PC-9 (cell line): Measurements from ENCODE around the gene EYS.

Experiments used
- EZH2 ChIP-seq: fragments of 200-600 bp; sonication (generic); IDR thresholded peaks from 2 replicates; pipeline ENCODE4 v1.8.0; 2017; ENCODE audit warnings: antibody characterized with exemption, low read depth
- TF ChIP-seq, protein P1 (sequence below): fragments of 200-600 bp; sonication (generic); conservative IDR thresholded peaks from 2 replicates; pipeline ENCODE4 v1.6.1; 2017; ENCODE audit warnings: mixed run types, antibody characterized with exemption, mild to moderate bottlenecking, moderate library complexity

DNA sequence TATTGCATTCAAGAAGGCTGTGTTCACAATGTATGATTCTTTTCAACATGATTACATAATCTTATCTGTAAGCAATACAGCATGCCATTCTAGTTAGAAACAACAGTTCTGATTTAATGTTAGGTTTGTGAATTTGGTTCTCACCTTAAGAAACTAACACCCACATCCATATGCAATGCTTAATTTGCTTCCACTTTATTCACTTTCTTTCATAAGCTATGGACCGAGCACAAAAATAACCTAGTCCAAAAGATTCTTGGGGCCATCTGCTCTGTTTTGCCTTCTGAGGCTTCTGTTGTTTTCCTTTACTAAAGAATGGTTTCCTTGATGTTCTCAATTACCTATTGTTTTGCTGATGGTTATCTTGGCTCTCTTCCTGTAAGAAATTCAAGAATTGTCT is 258.2 kb downstream of the EYS start:
- TF ChIP-seq, protein P1, sequence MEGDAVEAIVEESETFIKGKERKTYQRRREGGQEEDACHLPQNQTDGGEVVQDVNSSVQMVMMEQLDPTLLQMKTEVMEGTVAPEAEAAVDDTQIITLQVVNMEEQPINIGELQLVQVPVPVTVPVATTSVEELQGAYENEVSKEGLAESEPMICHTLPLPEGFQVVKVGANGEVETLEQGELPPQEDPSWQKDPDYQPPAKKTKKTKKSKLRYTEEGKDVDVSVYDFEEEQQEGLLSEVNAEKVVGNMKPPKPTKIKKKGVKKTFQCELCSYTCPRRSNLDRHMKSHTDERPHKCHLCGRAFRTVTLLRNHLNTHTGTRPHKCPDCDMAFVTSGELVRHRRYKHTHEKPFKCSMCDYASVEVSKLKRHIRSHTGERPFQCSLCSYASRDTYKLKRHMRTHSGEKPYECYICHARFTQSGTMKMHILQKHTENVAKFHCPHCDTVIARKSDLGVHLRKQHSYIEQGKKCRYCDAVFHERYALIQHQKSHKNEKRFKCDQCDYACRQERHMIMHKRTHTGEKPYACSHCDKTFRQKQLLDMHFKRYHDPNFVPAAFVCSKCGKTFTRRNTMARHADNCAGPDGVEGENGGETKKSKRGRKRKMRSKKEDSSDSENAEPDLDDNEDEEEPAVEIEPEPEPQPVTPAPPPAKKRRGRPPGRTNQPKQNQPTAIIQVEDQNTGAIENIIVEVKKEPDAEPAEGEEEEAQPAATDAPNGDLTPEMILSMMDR = no peak
- TF ChIP-seq EZH2 = no peak
